Embryonic facial prominence (tissue), 1 donor: Measurements from ENCODE around the gene COL9A3.

Source experiments
- DNase-seq: peaks from one replicate; pipeline ENCODE4 v3.0.0-alpha.2; 2016; ENCODE audit errors: extremely low spot score

The COL9A3 gene

GRCh38 chr20:62778601-62779416 lies 38.0 kb upstream of the COL9A3 start:
- no peak for DNase-seq

- no peak for DNase-seq
These were observed 37.5 kb upstream of the COL9A3 start for GRCh38 chr20:62779417-62779685.

DNA sequence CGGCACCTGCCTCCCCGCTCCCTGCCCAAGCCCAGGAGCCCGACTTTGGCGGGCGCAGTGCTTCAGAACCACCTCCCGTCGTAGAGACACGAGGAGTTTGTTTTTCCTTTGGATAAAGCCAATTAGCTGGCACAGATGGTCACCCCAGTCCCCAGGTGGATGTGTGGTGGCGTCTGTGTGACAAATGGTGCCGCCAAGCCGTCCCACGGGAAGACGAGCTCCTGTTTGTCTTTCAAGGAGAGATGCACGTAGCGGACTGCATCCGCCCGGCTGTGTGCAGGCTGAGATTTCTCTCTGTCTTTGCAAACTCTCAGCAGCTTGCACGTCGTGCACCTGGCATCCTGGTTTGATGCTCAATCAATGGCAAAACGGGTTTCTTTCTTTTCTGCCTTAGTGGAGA lies 36.6 kb upstream of the COL9A3 start:
- no peak for DNase-seq

DNA sequence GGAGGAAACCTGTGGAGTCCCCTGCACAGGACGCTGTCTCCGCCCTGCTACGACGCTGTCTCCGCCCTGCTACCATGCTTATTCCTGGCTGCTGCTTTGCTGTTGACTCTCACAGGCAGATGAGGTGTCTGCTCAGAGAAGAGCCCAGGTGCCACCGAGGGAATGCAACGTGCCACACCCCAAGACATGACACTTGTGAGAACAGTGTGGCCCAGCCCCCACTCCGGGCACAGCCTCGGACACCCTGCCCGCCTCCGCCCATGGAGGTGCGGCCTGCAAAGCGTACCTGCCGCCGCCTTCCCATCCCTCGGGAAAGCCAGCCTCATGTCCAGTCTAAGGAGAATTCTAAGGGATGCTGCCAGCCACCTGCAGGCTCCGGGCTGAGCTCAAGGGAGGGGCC lies 36.2 kb upstream of the COL9A3 start:
- no peak for DNase-seq

DNA sequence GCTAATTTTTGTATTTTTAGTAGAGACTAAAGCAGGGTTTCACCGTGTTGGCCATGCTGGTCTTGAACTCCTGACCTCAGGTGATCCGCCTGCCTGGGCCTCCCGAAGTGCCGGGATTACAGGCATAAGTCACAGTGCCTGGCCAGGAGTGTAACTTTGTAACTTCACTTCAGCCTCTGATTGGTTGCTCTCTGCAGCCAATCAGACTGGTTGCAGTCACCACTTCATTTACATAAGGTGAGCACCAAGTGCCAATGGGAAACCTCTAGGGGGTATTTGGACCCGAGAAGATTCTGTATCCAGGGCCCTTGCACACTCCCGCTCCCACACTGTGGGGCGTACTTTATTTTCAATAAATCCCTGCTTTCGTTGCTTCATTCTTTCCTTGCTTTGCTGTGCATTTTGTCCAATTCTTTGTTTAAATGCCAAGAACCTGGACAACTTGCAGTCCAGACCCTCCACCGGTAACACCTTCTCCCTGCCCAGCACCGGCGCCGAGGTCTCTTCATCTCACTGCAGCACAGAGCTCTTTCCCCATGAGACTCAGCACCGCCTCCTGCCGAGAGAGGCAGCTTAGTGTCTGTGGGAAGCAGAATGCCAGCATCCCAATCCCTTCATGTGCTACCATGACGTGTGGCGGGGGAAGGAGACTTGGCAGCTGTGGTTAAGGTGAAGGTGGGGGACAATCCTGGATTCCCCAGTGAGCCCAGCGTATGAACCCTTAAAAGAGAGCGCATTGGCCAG lies 34.5 kb upstream of the COL9A3 start:
- DNase-seq = no peak

GRCh38 chr20:62782893-62783278 lies 34.0 kb upstream of the COL9A3 start:
- no peak for DNase-seq

- DNase-seq = no peak
These were observed 32.4 kb upstream of the COL9A3 start for GRCh38 chr20:62784497-62784896.

GRCh38 chr20:62785393-62785792 lies 31.5 kb upstream of the COL9A3 start:
- DNase-seq = no peak

- DNase-seq = no peak
These were observed 30.7 kb upstream of the COL9A3 start for GRCh38 chr20:62786157-62786556.

GRCh38 chr20:62787321-62787720 lies 29.5 kb upstream of the COL9A3 start:
- DNase-seq = no peak

DNA sequence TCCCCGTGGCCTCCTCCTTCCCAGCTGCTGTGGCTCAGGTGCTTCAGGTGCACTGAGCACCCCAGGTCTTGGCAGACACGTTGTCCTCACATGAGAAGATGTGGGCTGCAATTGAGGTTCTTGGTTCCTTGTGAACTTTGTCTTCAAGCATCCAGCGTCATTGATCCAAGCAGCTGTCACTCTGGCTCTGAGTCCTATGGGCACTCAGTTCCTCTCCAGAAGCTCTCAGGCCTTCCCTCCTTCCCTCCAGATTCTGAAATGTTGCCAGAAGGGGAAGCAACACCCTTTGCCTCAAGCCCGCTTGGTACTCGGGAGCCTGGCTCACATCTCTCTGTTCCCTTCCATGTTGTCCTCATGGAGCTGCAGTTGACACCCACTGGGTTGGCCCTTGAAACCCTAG lies 29.0 kb upstream of the COL9A3 start:
- no peak for DNase-seq

- no peak for DNase-seq
These were observed 28.2 kb upstream of the COL9A3 start for GRCh38 chr20:62788607-62789006.

DNA sequence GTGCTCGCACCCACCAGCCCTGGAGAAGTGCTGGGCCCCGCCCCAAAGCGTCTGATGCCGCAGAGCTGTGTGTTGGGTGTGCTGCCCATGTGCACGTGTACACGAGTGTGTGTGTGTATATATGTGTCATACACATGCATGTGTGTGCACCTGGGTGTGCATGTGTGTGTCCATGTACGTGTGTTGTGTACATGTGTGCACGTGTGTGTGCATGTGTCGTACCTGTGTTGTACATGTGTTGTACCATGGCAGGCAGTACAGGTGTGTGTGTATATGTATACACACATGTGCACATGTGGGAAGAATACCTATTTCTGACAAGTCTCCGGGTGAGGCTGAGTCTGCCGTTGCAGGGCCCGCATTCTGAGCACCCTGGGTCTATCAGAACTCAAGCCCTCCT lies 26.8 kb upstream of the COL9A3 start:
- DNase-seq = no peak

GRCh38 chr20:62791301-62792181 lies 25.3 kb upstream of the COL9A3 start:
- DNase-seq = peak; percentile 77

DNA sequence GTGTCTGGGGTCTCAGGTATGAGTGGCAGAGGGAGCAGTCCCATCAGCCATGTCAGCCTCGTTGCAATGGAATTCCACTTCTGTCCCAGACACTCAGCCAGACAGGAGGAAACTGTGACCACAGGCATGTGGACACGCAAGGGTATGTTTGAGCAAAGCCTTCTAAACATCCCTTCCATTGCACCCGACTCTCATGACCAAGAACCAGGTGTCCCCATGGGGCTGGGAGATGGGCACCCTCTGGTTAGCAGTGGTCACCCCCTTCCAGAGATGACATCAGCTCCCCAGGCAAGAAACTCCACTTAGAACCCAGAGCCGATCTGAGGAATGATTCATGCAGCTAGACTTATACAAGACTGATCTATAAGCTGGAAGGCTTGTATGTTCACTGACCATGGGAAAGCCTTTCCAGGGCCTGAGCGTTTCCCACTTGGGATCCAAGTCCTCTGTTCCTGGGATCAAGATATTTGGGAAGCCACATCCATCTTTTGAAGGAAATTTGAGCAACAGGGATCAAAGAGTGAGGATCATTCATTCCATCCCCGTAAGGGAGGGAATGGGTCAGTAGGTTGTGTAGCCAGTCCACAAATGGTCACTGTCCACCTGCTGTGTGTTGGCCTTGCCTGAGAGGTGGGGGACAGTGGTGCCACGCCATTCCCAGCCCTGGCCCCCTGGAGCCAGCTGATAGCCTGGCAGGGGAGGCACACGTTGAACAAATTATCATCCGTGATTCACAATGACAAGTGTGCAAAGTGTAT lies 24.5 kb upstream of the COL9A3 start:
- DNase-seq = no peak

DNA sequence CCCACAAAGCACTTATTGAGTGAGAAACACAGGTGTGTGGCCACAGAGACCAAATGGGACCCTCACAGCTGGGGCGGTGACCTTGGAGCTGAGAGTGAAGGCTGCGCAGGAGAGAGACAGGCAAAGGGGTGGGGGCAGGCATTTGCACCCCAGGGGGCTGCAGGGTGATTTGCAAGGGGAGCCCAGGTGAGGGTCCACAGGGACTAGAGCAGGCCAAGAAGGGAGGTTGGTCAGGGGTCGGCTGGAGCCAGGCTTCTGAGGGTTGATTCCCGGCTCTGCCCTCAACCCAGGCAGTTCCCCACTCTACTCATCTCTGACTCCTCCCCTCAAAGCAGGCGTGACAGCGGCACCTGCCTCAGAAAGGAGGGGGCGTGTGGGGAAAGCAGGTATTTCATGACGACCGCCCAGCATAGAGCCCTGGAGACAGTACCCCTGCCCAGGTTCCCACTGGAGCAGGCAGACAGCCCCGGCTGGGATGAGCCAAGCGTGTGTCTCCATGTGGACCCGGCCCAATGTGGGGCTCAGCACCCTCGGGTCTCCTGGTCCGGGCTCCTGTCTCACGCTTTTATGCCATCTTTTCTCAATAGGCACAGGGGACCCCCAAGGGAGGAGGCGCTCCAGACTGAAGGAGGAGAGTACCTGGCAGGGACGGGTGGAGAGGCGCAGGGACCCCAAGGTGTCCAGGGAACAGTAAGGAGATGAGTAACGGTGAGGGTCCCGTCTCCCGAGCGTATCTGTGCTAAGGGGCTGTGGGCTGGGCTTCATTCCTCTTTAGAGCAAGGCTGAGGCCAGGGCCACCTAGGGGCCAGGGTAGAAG lies 23.7 kb upstream of the COL9A3 start:
- DNase-seq = no peak

DNA sequence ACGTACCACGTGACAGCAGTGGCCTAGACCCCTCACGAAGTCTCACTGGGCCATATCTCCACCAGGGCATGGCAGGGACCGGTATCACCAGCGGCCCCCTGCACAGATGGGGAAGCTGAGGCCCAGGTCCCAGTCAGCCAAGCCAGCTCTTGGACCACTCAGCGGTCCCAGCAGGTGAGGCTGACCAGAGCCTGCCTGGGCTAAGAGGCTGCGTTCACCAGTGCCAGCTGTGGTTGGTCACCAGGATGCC lies 23.2 kb upstream of the COL9A3 start:
- DNase-seq = no peak

DNA sequence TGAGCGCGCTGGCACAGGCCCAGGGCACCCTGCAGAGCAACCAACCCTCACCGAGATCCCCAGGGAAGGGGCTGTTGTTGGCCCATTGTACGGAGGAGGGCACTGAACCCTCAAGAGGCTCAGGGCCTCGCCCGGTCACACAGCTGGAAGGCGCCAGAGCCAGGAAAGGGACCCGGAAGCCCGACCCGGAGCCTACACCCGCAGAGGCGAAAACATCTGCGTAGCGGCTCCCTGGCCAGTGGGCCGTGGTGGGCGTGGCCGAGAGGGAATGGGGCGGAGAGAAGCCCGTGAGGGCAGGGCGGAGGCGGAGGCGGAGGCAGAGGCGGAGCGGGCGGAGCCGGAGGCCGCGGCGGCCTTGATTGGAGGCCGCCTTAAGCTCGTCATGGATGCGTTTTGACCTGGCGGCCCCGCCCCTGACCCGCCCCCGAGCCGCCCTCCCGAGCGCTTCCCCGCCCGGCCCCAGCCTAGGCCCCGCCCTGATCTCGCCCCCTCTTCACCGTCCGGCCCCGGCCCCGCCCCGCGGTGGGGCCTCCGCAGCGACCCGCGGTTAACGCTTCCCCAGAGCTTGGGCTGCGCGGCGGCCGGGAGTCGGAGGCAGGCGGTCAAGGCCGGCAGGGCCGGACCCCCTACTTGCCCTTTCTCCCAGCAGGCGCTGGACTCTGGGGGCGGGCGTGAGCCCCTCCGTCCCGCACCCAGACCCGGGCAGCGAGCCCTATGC lies 22.7 kb upstream of the COL9A3 start:
- DNase-seq = peak; percentile 72

GRCh38 chr20:62795023-62795761 lies 21.7 kb upstream of the COL9A3 start:
- no peak for DNase-seq
